B cell (primary cell): ENCODE data around the gene CNTNAP2. TPM values are rescaled to one million over a fixed set of nuclear protein-coding genes. Genes with fewer than 3 reads are reported as not detected.

Source experiments
- ATAC-seq: fragments of 200-7000 bp; cut with Tn5 transposase; one replicate; pipeline ENCODE4 v1.10.0; 2021; ENCODE audit warnings: low read depth, mild to moderate bottlenecking, moderate number of reproducible peaks, moderate library complexity
- CTCF ChIA-PET: fragments of 350-600 bp; sonication (Branson Sonifier 250); formaldehyde crosslinking; loops from one replicate; lab custom pipeline; 2021; ENCODE audit warnings: antibody characterized with exemption, inconsistent platforms; lab: Charles Lee
- POLR2A ChIA-PET: fragments of 350-600 bp; sonication (Branson Sonifier 250); formaldehyde crosslinking; loops from one replicate; lab custom pipeline; 2021; ENCODE audit warnings: antibody characterized with exemption; lab: Charles Lee
- DNase-seq: peaks from one replicate; pipeline ENCODE4 v3.0.0; 2013
- H2AFZ ChIP-seq: 2 replicates; pipeline ENCODE4 v1.6.1; 2012; ENCODE audit warnings: mild to moderate bottlenecking, low read depth, low read length; ENCODE audit not compliant: insufficient read depth, poor library complexity, severe bottlenecking
- H3K27ac ChIP-seq, 2 donors: 1 replicate in 1 of 2; 2 replicates in 1 of 2; pipeline ENCODE4 v1.5.1; 2012 to 2013; ENCODE audit warnings: low read length in 2 of 2, mild to moderate bottlenecking in 2 of 2, moderate library complexity in 1 of 2
- H3K27me3 ChIP-seq, 4 experiments: fragments of 200-600 bp in 1 of 4; sonication (generic) in 1 of 4; replicated peaks in 1 of 4; 1 replicate in 2 of 4; 2 replicates in 2 of 4; pipeline versions ENCODE4 v1.6.1 to v1.7.0; 2013 to 2016; ENCODE audit warnings: low read length in 3 of 4, mild to moderate bottlenecking in 2 of 4, mixed read lengths in 1 of 4, moderate library complexity in 1 of 4; ENCODE audit not compliant: insufficient read depth in 4 of 4, control insufficient read depth in 3 of 4; ENCODE audit errors: control extremely low read depth in 1 of 4
- H3K36me3 ChIP-seq, 2 experiments: replicated peaks in 1 of 2; 1 replicate in 1 of 2; 2 replicates in 1 of 2; pipeline versions ENCODE4 v1.6.1 to v1.7.1; 2013; ENCODE audit warnings: low read length in 1 of 2; ENCODE audit not compliant: insufficient read depth in 2 of 2, control insufficient read depth in 1 of 2; ENCODE audit errors: control extremely low read depth in 1 of 2, extremely low read depth in 1 of 2
- H3K4me1 ChIP-seq, 2 donors: fragments of 200-600 bp in 1 of 2; sonication (generic) in 1 of 2; 1 replicate in 1 of 2; 2 replicates in 1 of 2; pipeline versions ENCODE4 v1.5.1 to v1.6.1; 2013 to 2017; ENCODE audit warnings: low read length in 2 of 2; ENCODE audit not compliant: control insufficient read depth in 2 of 2, insufficient read depth in 2 of 2
- H3K4me2 ChIP-seq: replicated peaks from 2 replicates; pipeline ENCODE3; 2012; ENCODE audit warnings: mild to moderate bottlenecking, low read depth, low read length; ENCODE audit not compliant: poor library complexity, severe bottlenecking
- H3K4me3 ChIP-seq, 5 experiments: fragments of 200-600 bp in 1 of 5; sonication (generic) in 1 of 5; 1 replicate in 3 of 5; 2 replicates in 2 of 5; pipeline versions ENCODE4 v1.5.1 to v1.7.0; 2011 to 2016; ENCODE audit warnings: low read length in 4 of 5, mild to moderate bottlenecking in 4 of 5, low read depth in 2 of 5, control low read depth in 1 of 5, moderate library complexity in 1 of 5; ENCODE audit not compliant: insufficient read depth in 1 of 5; ENCODE audit errors: control extremely low read depth in 1 of 5, extremely low read depth in 1 of 5
- H3K79me2 ChIP-seq: fragments of 200-600 bp; sonication (generic); one replicate; pipeline ENCODE4 v1.6.0; 2016; ENCODE audit warnings: low read length; ENCODE audit not compliant: control insufficient read depth, insufficient read depth
- H3K9ac ChIP-seq: fragments of 200-600 bp; sonication (generic); 2 replicates; pipeline ENCODE4 v1.6.1; 2017; ENCODE audit warnings: mild to moderate bottlenecking, low read length, moderate library complexity
- H3K9me3 ChIP-seq, 3 donors: one replicate each; pipeline versions ENCODE4 v1.6.1 to v1.7.1; 2013; ENCODE audit warnings: low read length in 2 of 3; ENCODE audit not compliant: control insufficient read depth in 2 of 3, insufficient read depth in 1 of 3; ENCODE audit errors: control extremely low read depth in 1 of 3
- H4K20me1 ChIP-seq: 2 replicates; pipeline ENCODE4 v1.6.0; 2012; ENCODE audit warnings: mild to moderate bottlenecking, low read length; ENCODE audit not compliant: insufficient read depth, control insufficient read depth, poor library complexity, severe bottlenecking
- H3K27ac Mint-ChIP-seq: one replicate; pipeline ENCODE4 v1.8.0; 2021; ENCODE audit warnings: mixed read lengths
- H3K27me3 Mint-ChIP-seq: one replicate; pipeline ENCODE4 v1.8.0; 2021; ENCODE audit warnings: mixed read lengths
- H3K4me1 Mint-ChIP-seq: one replicate; pipeline ENCODE4 v1.8.0; 2021; ENCODE audit warnings: mixed read lengths
- H3K4me3 Mint-ChIP-seq: one replicate; pipeline ENCODE4 v1.8.0; 2021; ENCODE audit warnings: mixed read lengths
- H3K9me3 Mint-ChIP-seq: one replicate; pipeline ENCODE4 v1.8.0; 2022; ENCODE audit warnings: mixed read lengths; ENCODE audit not compliant: insufficient read depth
- CTCF ChIP-seq: fragments of 200-600 bp; IDR thresholded peaks from one replicate; pipeline ENCODE4 v1.8.0; 2022; ENCODE audit warnings: antibody characterized with exemption, mild to moderate bottlenecking
- EZH2 ChIP-seq: IDR thresholded peaks from 2 replicates; pipeline ENCODE4 v1.6.1; 2012; ENCODE audit warnings: borderline replicate concordance, low read depth, mild to moderate bottlenecking, moderate library complexity, low read length; ENCODE audit not compliant: insufficient read depth, poor library complexity, severe bottlenecking
- WGBS: methylation state at CpG from one replicate; pipeline ENCODE4 v1.1.5; 2013; ENCODE audit warnings: missing lambda C conversion rate; ENCODE audit not compliant: insufficient coverage; 5-methylcytosine and 5-hydroxymethylcytosine counted together
- intact Hi-C: fragments of 100-400 bp; cut with micrococcal nuclease; formaldehyde crosslinking; loops from one replicate; pipeline ENCODE4 v1.10.0; 2022
- polyA plus RNA-seq: library from polyadenylated mRNA; depleted of rRNA; stranded (reverse); fragments of >200 nt; gene quantifications from 2 replicates; pipeline ENCODE4 v1.2.3, GENCODE V29; 2012
- total RNA-seq, 2 donors: library from RNA; stranded (reverse); fragments of 120-200 nt in 1 of 2; gene quantifications; 1 replicate in 1 of 2; 2 replicates in 1 of 2; pipeline versions ENCODE4 v1.2.3 to v1.2.4, GENCODE V29; 2013 to 2022

CNTNAP2 gene
- total and polyA plus RNA-seq, 2 donors (not counting 1 experiment from before 2014, with no cell fraction given), result 7.4 to 16.6 TPM

- Histone ChIP-seq H4K20me1 (no peaks in the 10 kb centered on the region), H3K27me3 (no peaks in the 10 kb centered on the region), H3K4me1 (no peaks in the 10 kb centered on the region), H3K4me2 (no peak overlapping the region), H2AFZ (no peak overlapping the region), H3K4me3 (no peak overlapping the region), H3K79me2 (no peaks in the 10 kb centered on the region), H3K9me3 (peaks cover 0 to 4% (median 0%) of the 10 kb centered on the region in 3 donors), H3K9ac (no peak overlapping the region), H3K36me3 (no peaks in the 10 kb centered on the region), H3K27ac (no peak overlapping the region)
- DNase-seq, result no peak
- intact Hi-C loops, result no loop called here
- no peak overlapping the region for H3K4me3 Mint-ChIP-seq
- POLR2A ChIA-PET, result no interaction called here
- H3K27ac Mint-ChIP-seq, result no peak overlapping the region
- ATAC-seq, result no peak
- H3K27me3 Mint-ChIP-seq, result no peaks in the 10 kb centered on the region
- CTCF ChIA-PET, result interaction anchor here (1.0 kb wide), 1 partner anchor 30 kb away, joined by 4 read pairs; no protein-coding TSS in a partner anchor
- no peaks in the 10 kb centered on the region for H3K4me1 Mint-ChIP-seq
- no CpG with 5 or more reads among the region's 3 CpGs for WGBS
- no peak for TF ChIP-seq EZH2
- TF ChIP-seq CTCF, result no peak
- no peaks in the 10 kb centered on the region for H3K9me3 Mint-ChIP-seq
These were observed 1934.0 kb downstream of the CNTNAP2 start for GRCh38 chr7:148050492-148051158.

- no peak overlapping the region for H3K9ac ChIP-seq
- Mint-ChIP-seq H3K27me3 (no peaks in the 10 kb centered on the region), H3K9me3 (no peaks in the 10 kb centered on the region), H3K27ac (no peak overlapping the region), H3K4me1 (peaks cover 2% of the 10 kb centered on the region), H3K4me3 (no peak overlapping the region)
- ChIA-PET CTCF (no interaction called here), POLR2A (no interaction called here)
- no peaks in the 10 kb centered on the region for H3K36me3 ChIP-seq
- no peaks in the 10 kb centered on the region for H3K4me1 ChIP-seq
- ATAC-seq, result no peak
- no peaks in the 10 kb centered on the region for H3K27me3 ChIP-seq
- no peak overlapping the region for H3K4me3 ChIP-seq
- H4K20me1 ChIP-seq, result no peaks in the 10 kb centered on the region
- intact Hi-C loops, result no loop called here
- no peak overlapping the region for H2AFZ ChIP-seq
- no peak overlapping the region for H3K27ac ChIP-seq
- no peaks in the 10 kb centered on the region for H3K9me3 ChIP-seq
- H3K4me2 ChIP-seq, result no peak overlapping the region
- H3K79me2 ChIP-seq, result no peaks in the 10 kb centered on the region
- TF ChIP-seq EZH2 (no peak), CTCF (no peak)
- DNase-seq, result no peak
- WGBS, result no CpG with 5 or more reads among the region's 3 CpGs
These were observed 1939.8 kb downstream of the CNTNAP2 start for GRCh38 chr7:148056406-148056805.
